Activated T-helper 9 cell treated with anti-CD3 and anti-CD28 coated beads, Interleukin-2, amount 50 U/mL, for 16 hours (primary cell): Measurements from ENCODE around the gene NPFFR2.
"Not testable (repeated sequence)": the region's sequence is repeated elsewhere in the genome, so short reads cannot be mapped to it uniquely, and the experiment has no call there.

Source experiments
- DNase-seq: peaks from one replicate; pipeline ENCODE4 v3.0.0-alpha.2; 2020; ENCODE audit warnings: low read depth

The NPFFR2 gene

DNA sequence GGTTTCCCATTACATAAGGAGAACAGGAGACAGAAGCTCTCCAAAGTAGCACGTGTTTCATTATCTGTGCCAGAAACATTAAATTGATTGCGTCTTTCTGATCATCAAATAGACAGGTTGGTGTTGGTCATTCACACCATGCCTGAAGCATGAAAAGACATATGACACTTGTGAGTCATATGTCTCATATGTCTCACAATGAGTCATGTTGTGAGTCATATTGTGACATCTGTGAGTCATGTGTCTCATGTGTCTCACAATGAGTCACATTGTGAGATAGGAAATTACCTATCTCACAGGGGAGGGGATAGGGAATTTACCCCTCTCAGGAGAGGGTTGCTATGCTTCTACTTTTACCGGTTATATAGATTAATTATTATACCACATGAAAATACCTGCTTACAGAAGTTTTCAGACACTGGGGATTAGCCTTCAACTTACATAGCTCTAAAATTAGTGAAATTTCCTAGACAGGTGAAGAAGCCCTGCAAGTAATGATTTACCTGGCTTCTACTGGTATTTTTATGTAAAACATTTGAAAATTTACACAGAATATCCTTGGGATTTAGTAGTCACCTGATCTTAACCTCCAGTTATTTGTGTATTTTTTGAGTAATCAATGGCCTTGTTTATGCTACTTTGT, 80.8 kb downstream of the NPFFR2 start:
- no peak for DNase-seq

DNA sequence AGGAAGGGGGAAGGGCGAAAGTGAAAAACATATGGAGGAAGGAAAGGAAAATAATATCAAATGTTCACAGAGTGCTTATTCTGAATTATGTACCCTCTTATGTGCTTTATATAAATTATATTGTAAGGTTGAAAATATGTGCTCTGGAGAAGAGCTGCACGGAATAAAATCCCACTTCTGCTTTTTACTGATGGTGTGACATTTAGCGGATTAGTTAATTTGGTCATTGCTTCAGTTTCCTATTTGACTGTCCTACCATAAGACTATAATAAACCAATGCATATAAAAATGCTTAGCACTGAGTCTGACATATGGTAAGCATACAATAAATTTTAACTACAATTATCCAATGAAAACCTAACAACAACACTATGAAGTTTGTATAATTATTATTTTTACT, 86.2 kb downstream of the NPFFR2 start:
- DNase-seq, result no peak

- DNase-seq, result no peak
Measured at GRCh38 chr4:72119946-72120345, 88.1 kb downstream of the NPFFR2 start.

DNA sequence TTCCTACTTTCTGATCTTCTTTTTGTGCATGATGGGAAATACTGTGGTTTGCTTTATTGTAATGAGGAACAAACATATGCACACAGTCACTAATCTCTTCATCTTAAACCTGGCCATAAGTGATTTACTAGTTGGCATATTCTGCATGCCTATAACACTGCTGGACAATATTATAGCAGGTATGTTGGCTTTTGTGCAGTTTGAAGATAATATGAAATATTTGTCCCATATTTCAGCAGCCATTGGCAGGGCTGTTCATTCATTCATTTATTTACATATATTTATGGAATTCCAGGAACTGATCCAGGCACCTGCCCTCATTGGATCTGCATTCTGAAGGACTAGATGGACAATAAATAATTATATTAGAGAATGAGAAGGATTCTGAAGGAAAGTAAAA, 96.9 kb downstream of the NPFFR2 start:
- DNase-seq, result no peak

GRCh38 chr4:72136429-72136828, 104.6 kb downstream of the NPFFR2 start:
- no peak for DNase-seq

DNA sequence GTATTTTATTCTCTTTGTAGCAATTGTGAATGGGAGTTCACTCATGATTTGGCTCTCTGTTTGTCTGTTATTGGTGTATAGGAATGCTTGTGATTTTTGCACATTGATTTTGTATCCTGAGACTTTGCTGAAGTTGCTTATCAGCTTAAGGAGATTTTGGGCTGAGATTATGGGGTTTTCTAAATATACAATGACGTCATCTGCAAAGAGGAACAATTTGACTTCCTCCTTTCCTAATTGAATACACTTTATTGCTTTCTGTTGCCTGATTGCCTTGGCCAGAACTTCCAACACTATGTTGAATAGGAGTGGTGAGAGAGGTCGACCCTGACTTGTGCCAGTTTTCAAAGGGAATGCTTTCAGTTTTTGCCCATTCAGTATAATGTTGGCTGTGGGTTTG, 108.2 kb downstream of the NPFFR2 start:
- not testable (repeated sequence) for DNase-seq

DNA sequence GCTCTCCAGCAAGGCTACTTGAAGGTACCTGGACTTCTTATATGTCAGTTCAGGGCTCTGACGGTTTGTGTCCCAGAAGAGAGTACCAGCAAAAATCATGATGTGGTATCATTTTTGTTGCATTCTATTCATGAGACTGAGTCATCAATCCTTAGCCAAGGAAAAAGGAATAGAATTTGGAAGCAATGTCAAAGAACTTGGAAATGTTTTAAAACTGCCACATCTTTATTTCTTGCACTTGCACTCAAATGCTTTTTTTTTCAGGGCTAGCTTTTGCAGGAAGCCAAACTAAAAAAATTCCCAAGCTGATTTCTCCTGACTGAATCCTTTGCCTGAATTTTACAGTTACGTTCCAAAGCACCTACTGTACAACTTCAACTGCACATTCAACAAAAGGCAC, 112.4 kb downstream of the NPFFR2 start:
- DNase-seq, result no peak

GRCh38 chr4:72152731-72153130, 120.9 kb downstream of the NPFFR2 start:
- DNase-seq, result no peak

DNA sequence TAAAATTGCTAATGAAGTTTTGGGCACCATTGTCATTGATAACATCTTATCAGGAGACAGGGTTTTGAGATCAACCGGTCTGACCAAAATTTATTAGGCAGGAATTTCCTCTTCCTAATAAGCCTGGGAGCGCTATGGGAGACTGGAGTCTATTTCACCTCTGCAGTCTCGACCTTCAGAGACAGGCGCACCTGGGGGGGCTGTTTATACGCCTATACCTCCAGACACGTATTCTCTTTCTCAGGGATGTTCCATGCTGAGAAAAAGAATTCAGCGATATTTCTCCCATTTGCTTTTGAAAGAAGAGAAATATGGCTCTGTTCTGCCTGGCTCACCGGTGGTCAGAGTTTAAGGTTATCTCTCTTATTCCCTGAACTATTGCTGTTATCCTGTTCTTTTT, 121.8 kb downstream of the NPFFR2 start:
- not testable (repeated sequence) for DNase-seq

- DNase-seq, result not testable (repeated sequence)
Measured at GRCh38 chr4:72169285-72169684, 137.5 kb downstream of the NPFFR2 start.

DNA sequence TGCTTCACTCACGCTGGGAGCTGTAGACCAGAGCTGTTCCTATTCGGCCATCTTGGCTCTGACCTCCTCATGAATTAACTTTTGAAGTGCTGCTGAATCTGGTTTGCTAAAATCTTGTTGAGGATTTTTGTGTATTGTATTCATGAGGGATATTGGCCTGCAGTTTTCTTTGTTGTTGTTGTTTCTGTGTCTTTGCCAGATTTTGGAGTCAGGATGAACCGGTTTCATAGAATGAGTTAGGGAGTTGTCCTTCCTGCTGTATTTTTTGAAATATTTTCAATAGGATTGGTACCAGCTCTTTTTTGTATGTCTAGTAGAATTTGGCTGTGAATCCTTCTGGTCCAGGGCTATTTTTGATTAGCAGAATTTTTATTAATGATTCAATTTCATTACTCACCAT, 138.1 kb downstream of the NPFFR2 start:
- DNase-seq, result no peak

GRCh38 chr4:72171761-72172160, 140.0 kb downstream of the NPFFR2 start:
- no peak for DNase-seq

GRCh38 chr4:72179342-72179741, 147.5 kb downstream of the NPFFR2 start:
- no peak for DNase-seq

DNA sequence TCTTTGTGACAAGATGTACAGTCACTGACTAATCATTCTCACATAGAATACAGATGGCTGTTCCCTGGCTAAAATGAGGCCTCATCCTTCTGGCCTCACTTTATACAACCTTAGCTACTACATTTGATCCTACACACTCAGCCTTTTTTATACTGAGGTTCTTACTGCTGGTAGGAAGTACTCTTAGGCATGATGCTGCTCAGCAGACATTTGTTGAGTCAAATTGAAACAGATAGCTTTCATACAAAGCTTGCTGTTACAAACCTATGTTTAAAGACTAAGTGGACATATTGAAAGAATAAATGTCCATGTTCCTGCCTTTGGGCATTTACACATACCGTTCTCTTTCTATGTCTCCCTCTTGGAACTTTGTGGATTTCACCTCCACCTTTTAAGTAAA, 154.9 kb downstream of the NPFFR2 start:
- no peak for DNase-seq

- no peak for DNase-seq
Measured at GRCh38 chr4:72194046-72194445, 162.2 kb downstream of the NPFFR2 start.

DNA sequence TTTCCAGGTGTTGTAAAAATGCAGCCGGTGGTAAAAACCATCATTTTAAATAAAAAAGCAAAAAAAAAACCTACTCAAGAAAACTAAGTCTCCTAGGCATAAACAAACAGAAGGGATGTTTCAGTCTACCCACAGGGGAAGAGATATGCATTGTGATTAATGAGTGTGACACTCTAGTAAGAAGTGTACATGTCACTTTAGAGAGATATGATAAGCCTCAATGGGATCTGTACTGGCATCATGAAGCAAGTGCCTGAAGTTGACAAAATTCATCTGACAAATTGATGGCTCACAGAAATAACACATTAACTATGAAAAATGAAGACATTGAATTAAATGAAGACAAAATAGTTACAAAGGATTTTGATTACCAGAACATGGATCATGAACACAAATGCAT, 162.7 kb downstream of the NPFFR2 start:
- DNase-seq, result no peak
